Measurements from ENCODE around the gene ZNF142. TPM values are rescaled to one million over a fixed set of nuclear protein-coding genes. Genes with fewer than 3 reads are reported as not detected.
A peak's percentile ranks its signal among the peaks of the same experiment; 100 is the strongest.

ZNF142 gene
- total RNA-seq, 1 donor from 2014 or later = 28.0 TPM

DNA sequence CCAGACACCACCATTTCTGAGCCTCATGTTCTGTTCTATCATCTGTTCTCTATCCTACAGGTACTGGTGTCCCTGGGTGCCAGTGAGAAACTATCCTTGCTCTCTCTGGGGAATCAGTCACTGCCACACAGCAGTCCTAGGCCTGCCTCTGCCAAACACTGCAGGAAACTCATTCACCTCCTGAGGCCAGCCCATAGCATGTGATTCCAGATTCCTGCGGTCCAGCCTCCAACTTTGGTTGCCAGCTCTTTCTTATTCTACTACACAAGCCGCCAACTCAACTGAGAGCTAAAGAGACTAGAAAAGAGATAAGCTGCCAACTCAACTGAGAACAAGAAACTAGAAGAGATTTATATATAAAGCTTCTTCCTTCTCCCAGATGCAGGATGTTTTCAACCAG is 42.4 kb upstream of the ZNF142 start:
- Histone ChIP-seq H2AFZ (ENCODE audit: low read depth, low read length) (no peak overlapping the region), H3K9me3 (ENCODE audit: insufficient read depth, low read depth, low read length) (no peaks in the 10 kb centered on the region), H3K4me3 (ENCODE audit: insufficient read depth, low read depth, low read length) (no peak overlapping the region), H3K79me2 (ENCODE audit: insufficient read depth, low read length) (no peaks in the 10 kb centered on the region), H3K27ac (ENCODE audit: low read depth, low read length) (no peak overlapping the region), H3K27me3 (ENCODE audit: insufficient read depth, low read length) (no peaks in the 10 kb centered on the region), H3K4me1 (ENCODE audit: insufficient read depth, low read length) (no peaks in the 10 kb centered on the region), H3K36me3 (ENCODE audit: insufficient read depth, low read length) (peaks cover 22% of the 10 kb centered on the region), H3K9ac (ENCODE audit: low read length) (no peak overlapping the region), H3K4me2 (ENCODE audit: low read length) (no peak overlapping the region), H4K20me1 (ENCODE audit: insufficient read depth, low read length) (no peaks in the 10 kb centered on the region)
- TF ChIP-seq EZH2 (IDR thresholded peaks at IDR 0.05; ENCODE audit: insufficient read depth, low read length) = no peak
- TF ChIP-seq, protein P1, sequence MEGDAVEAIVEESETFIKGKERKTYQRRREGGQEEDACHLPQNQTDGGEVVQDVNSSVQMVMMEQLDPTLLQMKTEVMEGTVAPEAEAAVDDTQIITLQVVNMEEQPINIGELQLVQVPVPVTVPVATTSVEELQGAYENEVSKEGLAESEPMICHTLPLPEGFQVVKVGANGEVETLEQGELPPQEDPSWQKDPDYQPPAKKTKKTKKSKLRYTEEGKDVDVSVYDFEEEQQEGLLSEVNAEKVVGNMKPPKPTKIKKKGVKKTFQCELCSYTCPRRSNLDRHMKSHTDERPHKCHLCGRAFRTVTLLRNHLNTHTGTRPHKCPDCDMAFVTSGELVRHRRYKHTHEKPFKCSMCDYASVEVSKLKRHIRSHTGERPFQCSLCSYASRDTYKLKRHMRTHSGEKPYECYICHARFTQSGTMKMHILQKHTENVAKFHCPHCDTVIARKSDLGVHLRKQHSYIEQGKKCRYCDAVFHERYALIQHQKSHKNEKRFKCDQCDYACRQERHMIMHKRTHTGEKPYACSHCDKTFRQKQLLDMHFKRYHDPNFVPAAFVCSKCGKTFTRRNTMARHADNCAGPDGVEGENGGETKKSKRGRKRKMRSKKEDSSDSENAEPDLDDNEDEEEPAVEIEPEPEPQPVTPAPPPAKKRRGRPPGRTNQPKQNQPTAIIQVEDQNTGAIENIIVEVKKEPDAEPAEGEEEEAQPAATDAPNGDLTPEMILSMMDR (IDR thresholded peaks at IDR 0.05; ENCODE audit: insufficient read depth, low read depth, low read length) = no peak
- Mint-ChIP-seq H3K9me3 (ENCODE audit: unreplicated experiment) (no peaks in the 10 kb centered on the region), H3K27me3 (ENCODE audit: low read depth, unreplicated experiment) (no peaks in the 10 kb centered on the region), H3K36me3 (ENCODE audit: low read depth, unreplicated experiment) (peaks cover 21% of the 10 kb centered on the region), H3K27ac (ENCODE audit: unreplicated experiment) (no peak overlapping the region), H3K4me3 (ENCODE audit: unreplicated experiment) (no peak overlapping the region), H3K4me1 (ENCODE audit: low read depth, unreplicated experiment) (peaks cover 3% of the 10 kb centered on the region)
- FAIRE-seq (no peak), DNase-seq (ENCODE audit: low read depth) (peak; percentile 53)

DNA sequence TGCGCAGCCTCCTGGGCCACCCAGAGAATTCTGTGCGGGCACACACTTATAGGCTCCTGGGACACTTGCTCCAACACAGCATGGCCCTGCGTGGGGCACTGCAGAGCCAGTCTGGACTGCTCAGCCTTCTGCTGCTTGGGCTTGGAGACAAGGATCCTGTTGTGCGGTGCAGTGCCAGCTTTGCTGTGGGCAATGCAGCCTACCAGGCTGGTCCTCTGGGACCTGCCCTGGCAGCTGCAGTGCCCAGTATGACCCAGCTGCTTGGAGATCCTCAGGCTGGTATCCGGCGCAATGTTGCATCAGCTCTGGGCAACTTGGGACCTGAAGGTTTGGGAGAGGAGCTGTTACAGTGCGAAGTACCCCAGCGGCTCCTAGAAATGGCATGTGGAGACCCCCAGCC is 39.5 kb upstream of the ZNF142 start:
- no peaks in the 10 kb centered on the region for H4K20me1 ChIP-seq (ENCODE audit: insufficient read depth, low read length)
- H3K4me3 ChIP-seq (ENCODE audit: insufficient read depth, low read depth, low read length) = no peak overlapping the region
- Mint-ChIP-seq H3K36me3 (ENCODE audit: low read depth, unreplicated experiment) (peaks cover 33% of the 10 kb centered on the region), H3K9me3 (ENCODE audit: unreplicated experiment) (no peaks in the 10 kb centered on the region), H3K27ac (ENCODE audit: unreplicated experiment) (no peak overlapping the region), H3K4me1 (ENCODE audit: low read depth, unreplicated experiment) (peaks cover 15% of the 10 kb centered on the region), H3K27me3 (ENCODE audit: low read depth, unreplicated experiment) (no peaks in the 10 kb centered on the region), H3K4me3 (ENCODE audit: unreplicated experiment) (no peak overlapping the region)
- no peaks in the 10 kb centered on the region for H3K79me2 ChIP-seq (ENCODE audit: insufficient read depth, low read length)
- no peak for TF ChIP-seq EZH2 (IDR thresholded peaks at IDR 0.05; ENCODE audit: insufficient read depth, low read length)
- TF ChIP-seq, protein P1 (IDR thresholded peaks at IDR 0.05; ENCODE audit: insufficient read depth, low read depth, low read length) = no peak
- H3K27me3 ChIP-seq (ENCODE audit: insufficient read depth, low read length) = no peaks in the 10 kb centered on the region
- no peak for DNase-seq (ENCODE audit: low read depth)
- H2AFZ ChIP-seq (ENCODE audit: low read depth, low read length) = no peak overlapping the region
- H3K36me3 ChIP-seq (ENCODE audit: insufficient read depth, low read length) = peaks cover 27% of the 10 kb centered on the region
- H3K9me3 ChIP-seq (ENCODE audit: insufficient read depth, low read depth, low read length) = no peaks in the 10 kb centered on the region
- H3K9ac ChIP-seq (ENCODE audit: low read length) = no peak overlapping the region
- H3K4me2 ChIP-seq (ENCODE audit: low read length) = no peak overlapping the region
- H3K4me1 ChIP-seq (ENCODE audit: insufficient read depth, low read length) = peaks cover 10% of the 10 kb centered on the region
- H3K27ac ChIP-seq (ENCODE audit: low read depth, low read length) = no peak overlapping the region
- FAIRE-seq = no peak

DNA sequence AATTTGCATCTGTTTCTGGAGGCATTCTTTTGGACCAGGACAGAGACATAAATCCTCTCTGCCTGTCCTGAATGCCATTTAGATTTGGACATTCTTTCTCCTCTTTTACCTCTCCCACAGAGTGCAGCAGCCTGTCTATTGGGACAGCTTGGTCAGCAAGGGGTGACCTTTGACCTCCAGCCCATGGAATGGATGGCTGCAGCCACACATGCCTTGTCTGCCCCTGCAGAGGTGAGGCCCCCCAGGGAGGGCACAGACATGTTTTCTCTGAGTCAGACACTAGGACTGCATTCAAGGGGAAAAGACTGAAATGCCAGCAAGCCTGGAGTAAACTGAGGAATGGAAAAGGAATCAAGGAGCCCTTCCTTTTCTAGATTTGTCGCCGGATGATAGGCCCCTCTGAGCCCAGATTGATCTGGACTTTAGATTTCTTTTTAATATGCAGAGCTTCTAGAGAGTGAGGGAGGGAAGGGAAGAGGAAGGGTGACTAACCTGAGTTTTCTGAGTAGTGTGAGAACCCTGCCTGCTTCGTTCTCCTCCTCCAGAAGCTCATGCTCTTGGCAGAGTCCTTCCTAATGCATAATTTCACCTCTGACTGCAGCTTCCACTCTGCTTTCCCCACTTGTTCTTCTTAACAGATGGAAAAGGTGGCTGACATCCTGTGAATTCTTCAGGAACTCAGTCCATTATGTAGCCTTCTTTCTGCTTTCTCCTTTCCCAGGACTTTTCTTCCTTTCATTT is 35.2 kb upstream of the ZNF142 start:
- no peaks in the 10 kb centered on the region for H3K27me3 Mint-ChIP-seq (ENCODE audit: low read depth, unreplicated experiment)
- FAIRE-seq (no peak), DNase-seq (ENCODE audit: low read depth) (peak; percentile 30)
- no peak overlapping the region for H3K4me3 Mint-ChIP-seq (ENCODE audit: unreplicated experiment)
- no peaks in the 10 kb centered on the region for H3K9me3 ChIP-seq (ENCODE audit: insufficient read depth, low read depth, low read length)
- H3K27me3 ChIP-seq (ENCODE audit: insufficient read depth, low read length) = no peaks in the 10 kb centered on the region
- peaks cover 36% of the 10 kb centered on the region for H3K36me3 Mint-ChIP-seq (ENCODE audit: low read depth, unreplicated experiment)
- no peak overlapping the region for H3K4me3 ChIP-seq (ENCODE audit: insufficient read depth, low read depth, low read length)
- H3K27ac ChIP-seq (ENCODE audit: low read depth, low read length) = no peak overlapping the region
- peak overlapping the region; percentile 30 for H3K4me2 ChIP-seq (ENCODE audit: low read length)
- peaks cover 23% of the 10 kb centered on the region for H3K4me1 Mint-ChIP-seq (ENCODE audit: low read depth, unreplicated experiment)
- H4K20me1 ChIP-seq (ENCODE audit: insufficient read depth, low read length) = no peaks in the 10 kb centered on the region
- peaks cover 19% of the 10 kb centered on the region for H3K4me1 ChIP-seq (ENCODE audit: insufficient read depth, low read length)
- H2AFZ ChIP-seq (ENCODE audit: low read depth, low read length) = no peak overlapping the region
- H3K9ac ChIP-seq (ENCODE audit: low read length) = no peak overlapping the region
- TF ChIP-seq, protein P1 (IDR thresholded peaks at IDR 0.05; ENCODE audit: insufficient read depth, low read depth, low read length) = no peak
- no peak for TF ChIP-seq EZH2 (IDR thresholded peaks at IDR 0.05; ENCODE audit: insufficient read depth, low read length)
- H3K27ac Mint-ChIP-seq (ENCODE audit: unreplicated experiment) = peak overlapping the region; percentile 92
- no peaks in the 10 kb centered on the region for H3K9me3 Mint-ChIP-seq (ENCODE audit: unreplicated experiment)
- peaks cover 38% of the 10 kb centered on the region for H3K36me3 ChIP-seq (ENCODE audit: insufficient read depth, low read length)
- no peaks in the 10 kb centered on the region for H3K79me2 ChIP-seq (ENCODE audit: insufficient read depth, low read length)
